Measurements from ENCODE around the gene PNMA6E. TPM values are rescaled to one million over a fixed set of nuclear protein-coding genes. Genes with fewer than 3 reads are reported as not detected.

PNMA6E gene
- total and polyA plus RNA-seq, 2 experiments from 2014 or later = not detected

GRCh38 chrX:153378607-153379006 is 22.5 kb downstream of the PNMA6E start (continued):
- TF ChIP-seq REST (IDR thresholded peaks at IDR 0.05; ENCODE audit: unreplicated experiment) = no peak
- TF ChIP-seq JUNB (IDR thresholded peaks at IDR 0.05; ENCODE audit: unreplicated experiment) = no peak
- no peak for TF ChIP-seq CTCF (conservative IDR thresholded peaks at IDR 0.05; ENCODE audit: low read depth in 2 of 2)
- no peak for TF ChIP-seq EZH2phosphoT487 (IDR thresholded peaks at IDR 0.05; ENCODE audit: unreplicated experiment)
- no peak for TF ChIP-seq EZH2 (IDR thresholded peaks at IDR 0.05; ENCODE audit: low read depth, unreplicated experiment)

GRCh38 chrX:153377727-153378126 is 23.4 kb downstream of the PNMA6E start:
- H3K27me3 ChIP-seq (ENCODE audit: insufficient read depth) = no peaks in the 10 kb centered on the region
- H3K79me2 ChIP-seq (replicated peaks; ENCODE audit: insufficient read depth) = no peaks in the 10 kb centered on the region
- no peak overlapping the region for H3K27ac ChIP-seq (ENCODE audit: low read depth)
- Mint-ChIP-seq H3K36me3 (ENCODE audit: low read depth) (peaks cover 3% of the 10 kb centered on the region; the same call in 2 of the 3 replicates), H3K4me1 (peaks cover 6% of the 10 kb centered on the region; the same call in 2 of the 3 replicates), H3K27me3 (ENCODE audit: insufficient read depth, low read depth, poor library complexity) (peaks cover 3% of the 10 kb centered on the region), H3K9me3 (peaks cover 6% of the 10 kb centered on the region; the same call in 2 of the 3 replicates), H3K4me3 (no peak overlapping the region), H3K27ac (no peak overlapping the region)
- H3K9me2 ChIP-seq (ENCODE audit: insufficient read depth) = no peaks in the 10 kb centered on the region
- H2AFZ ChIP-seq = no peak overlapping the region
- no peak for TF ChIP-seq ZNF462 (CRISPR knock-in tag; IDR thresholded peaks at IDR 0.05)
- no peak for TF ChIP-seq EZH2phosphoT487 (IDR thresholded peaks at IDR 0.05; ENCODE audit: unreplicated experiment)
- TF ChIP-seq JUNB (IDR thresholded peaks at IDR 0.05; ENCODE audit: unreplicated experiment) = no peak
- no peaks in the 10 kb centered on the region for H3K36me3 ChIP-seq (ENCODE audit: insufficient read depth)
- H4K20me1 ChIP-seq (replicated peaks; ENCODE audit: insufficient read depth) = no peaks in the 10 kb centered on the region
- H3K4me3 ChIP-seq = no peak overlapping the region
- no peaks in the 10 kb centered on the region for H3K4me1 ChIP-seq (ENCODE audit: insufficient read depth)
- no peaks in the 10 kb centered on the region for H3F3A ChIP-seq (replicated peaks; ENCODE audit: low read depth)
- H3K4me2 ChIP-seq = no peak overlapping the region
- no peak for DNase-seq (ENCODE audit: low spot score)
- no peak for ATAC-seq
